Neutrophil (primary cell): ENCODE results near the gene NENF.

Experiments
- H3K27ac ChIP-seq: fragments of 200-600 bp; sonication (generic); 2 replicates; pipeline ENCODE4 v1.5.1; 2016; ENCODE audit warnings: mild to moderate bottlenecking, moderate library complexity
- H3K27me3 ChIP-seq: fragments of 200-600 bp; sonication (generic); 2 replicates; pipeline ENCODE4 v1.6.0; 2016; ENCODE audit warnings: mild to moderate bottlenecking
- H3K36me3 ChIP-seq: fragments of 200-600 bp; sonication (generic); 2 replicates; pipeline ENCODE4 v1.5.1; 2017
- H3K4me1 ChIP-seq, 2 experiments: fragments of 200-600 bp in 1 of 2; sonication (generic) in 1 of 2; 1 replicate in 1 of 2; 2 replicates in 1 of 2; pipeline versions ENCODE4 v1.5.1 to v1.6.1; 2013 to 2016; ENCODE audit warnings: low read depth in 1 of 2, low read length in 1 of 2, mild to moderate bottlenecking in 1 of 2, moderate library complexity in 1 of 2; ENCODE audit not compliant: control insufficient read depth in 1 of 2, insufficient read depth in 1 of 2
- H3K4me3 ChIP-seq, 2 experiments: fragments of 200-600 bp in 1 of 2; sonication (generic) in 1 of 2; 1 replicate in 1 of 2; 2 replicates in 1 of 2; pipeline ENCODE4 v1.5.1; 2013 to 2016; ENCODE audit warnings: low read depth in 1 of 2, low read length in 1 of 2, mild to moderate bottlenecking in 1 of 2, moderate library complexity in 1 of 2
- H3K9me3 ChIP-seq: fragments of 200-600 bp; sonication (generic); 2 replicates; pipeline ENCODE4 v1.5.1; 2016
- CTCF ChIP-seq: fragments of 200-600 bp; sonication (generic); IDR thresholded peaks from 2 replicates; pipeline ENCODE4 v1.5.1; 2016; ENCODE audit warnings: antibody characterized with exemption

NENF gene

GRCh38 chr1:212412374-212412773, 20.3 kb upstream of the NENF start:
- no peaks in the 10 kb centered on the region for H3K36me3 ChIP-seq
- peaks cover 8 to 11% of the 10 kb centered on the region in 2 experiments for H3K4me1 ChIP-seq
- H3K9me3 ChIP-seq, result no peaks in the 10 kb centered on the region
- no peak overlapping the region for H3K4me3 ChIP-seq
- TF ChIP-seq CTCF, result no peak
- peaks cover 9% of the 10 kb centered on the region for H3K27me3 ChIP-seq
- no peak overlapping the region for H3K27ac ChIP-seq

- Histone ChIP-seq H3K27ac (no peak overlapping the region), H3K4me1 (peaks cover 8 to 11% of the 10 kb centered on the region in 2 experiments), H3K9me3 (no peaks in the 10 kb centered on the region), H3K27me3 (peaks cover 9% of the 10 kb centered on the region), H3K4me3 (peak overlapping the region; percentile 71 to 85), H3K36me3 (no peaks in the 10 kb centered on the region)
- TF ChIP-seq CTCF, result no peak
These were observed 18.8 kb upstream of the NENF start for GRCh38 chr1:212413902-212414327.

GRCh38 chr1:212414328-212415106, 18.2 kb upstream of the NENF start, which contains the start of gene PACC1:
PACC1 (minus strand) TSS chr1:212414886; CDS start chr1:212414757, 129 bp downstream.
- Histone ChIP-seq H3K4me1 (peaks cover 8 to 11% of the 10 kb centered on the region in 2 experiments), H3K27ac (peak within 1 kb of the TSS; percentile 55), H3K9me3 (no peaks in the 10 kb centered on the region), H3K36me3 (no peaks in the 10 kb centered on the region), H3K4me3 (peak within 1 kb of the TSS; percentile 71 to 85), H3K27me3 (peaks cover 9% of the 10 kb centered on the region)
- no peak for TF ChIP-seq CTCF

GRCh38 chr1:212415107-212415841, 17.4 kb upstream of the NENF start:
- Histone ChIP-seq H3K36me3 (no peaks in the 10 kb centered on the region), H3K27me3 (peaks cover 9% of the 10 kb centered on the region), H3K27ac (peak overlapping the region; percentile 55), H3K4me1 (peaks cover 8 to 11% of the 10 kb centered on the region in 2 experiments), H3K9me3 (no peaks in the 10 kb centered on the region), H3K4me3 (peak overlapping the region; percentile 71 to 85)
- TF ChIP-seq CTCF, result no peak

GRCh38 chr1:212421165-212421564, 11.6 kb upstream of the NENF start:
- TF ChIP-seq CTCF, result no peak
- Histone ChIP-seq H3K27me3 (no peaks in the 10 kb centered on the region), H3K4me1 (no peaks in the 10 kb centered on the region), H3K27ac (no peak overlapping the region), H3K36me3 (no peaks in the 10 kb centered on the region), H3K9me3 (no peaks in the 10 kb centered on the region), H3K4me3 (no peak overlapping the region)
